ENCODE results near the gene MTCP1. TPM values are rescaled to one million over a fixed set of nuclear protein-coding genes. Genes with fewer than 3 reads are reported as not detected.

The MTCP1 gene
- total RNA-seq, 4 donors from 2014 or later = 1.0 to 8.6 (median 2.2) TPM

GRCh38 chrX:155028877-155029291 lies 42.1 kb downstream of the MTCP1 start:
- no peak for TF ChIP-seq CTCF (IDR thresholded peaks at IDR 0.05; ENCODE audit: low read depth)

GRCh38 chrX:155028129-155028528 lies 42.8 kb downstream of the MTCP1 start:
- TF ChIP-seq CTCF (IDR thresholded peaks at IDR 0.05; ENCODE audit: low read depth) = no peak

GRCh38 chrX:155027509-155028066 lies 43.3 kb downstream of the MTCP1 start:
- TF ChIP-seq CTCF (IDR thresholded peaks at IDR 0.05; ENCODE audit: low read depth) = no peak

GRCh38 chrX:155026727-155027508 lies 44.0 kb downstream of the MTCP1 start, which contains the start of gene FUNDC2:
Gene FUNDC2, plus strand, starts transcription at chrX:155026844. Its CDS starts 95 bp downstream, at chrX:155026939.
- no peak for TF ChIP-seq CTCF (IDR thresholded peaks at IDR 0.05; ENCODE audit: low read depth)

- TF ChIP-seq CTCF (IDR thresholded peaks at IDR 0.05; ENCODE audit: low read depth) = no peak
Observed at GRCh38 chrX:155026420-155026726, 44.6 kb downstream of the MTCP1 start.

- no peak for TF ChIP-seq CTCF (IDR thresholded peaks at IDR 0.05; ENCODE audit: low read depth)
Observed at GRCh38 chrX:155023907-155024833, 46.8 kb downstream of the MTCP1 start.

- TF ChIP-seq CTCF (IDR thresholded peaks at IDR 0.05; ENCODE audit: low read depth) = no peak
Observed at GRCh38 chrX:155022585-155022984, 48.4 kb downstream of the MTCP1 start, which contains the start of gene F8. Gene F8, minus strand, starts transcription at chrX:155022723. Its CDS starts 171 bp downstream, at chrX:155022552.
